Progenitor cell of endocrine pancreas (in vitro differentiated cells): ENCODE measurements around the gene PPM1H. TPM values are rescaled to one million over a fixed set of nuclear protein-coding genes. Genes with fewer than 3 reads are reported as not detected.

Source experiments
- DNase-seq: peaks from one replicate; pipeline ENCODE4 v3.0.0; 2021; ENCODE audit warnings: low spot score; ENCODE audit not compliant: unreplicated experiment
- H3K27ac Mint-ChIP-seq: 2 replicates; pipeline ENCODE4 v1.8.0; 2021; ENCODE audit warnings: mild to moderate bottlenecking, moderate library complexity, mixed read lengths
- H3K27me3 Mint-ChIP-seq: 2 replicates; pipeline ENCODE4 v1.8.0; 2021; ENCODE audit warnings: mixed read lengths
- H3K36me3 Mint-ChIP-seq: 2 replicates; pipeline ENCODE4 v1.8.0; 2022; ENCODE audit warnings: mixed read lengths; ENCODE audit not compliant: insufficient read depth
- H3K4me1 Mint-ChIP-seq: 2 replicates; pipeline ENCODE4 v1.8.0; 2021; ENCODE audit warnings: low read depth, mixed read lengths
- H3K4me3 Mint-ChIP-seq: 2 replicates; pipeline ENCODE4 v1.8.0; 2021; ENCODE audit warnings: low read depth, mild to moderate bottlenecking, moderate library complexity, mixed read lengths
- H3K9me3 Mint-ChIP-seq: 2 replicates; pipeline ENCODE4 v1.8.0; 2021; ENCODE audit warnings: low read depth, mixed read lengths
- total RNA-seq: library from RNA; stranded (reverse); gene quantifications from 2 replicates; pipeline ENCODE4 v1.2.1, GENCODE V29; 2021
- TF ChIP-seq, protein P1 (sequence below): fragments of 200-600 bp; sonication (generic); IDR thresholded peaks from one replicate; pipeline ENCODE4 v1.5.0; 2021; ENCODE audit warnings: antibody characterized with exemption, mild to moderate bottlenecking; ENCODE audit not compliant: unreplicated experiment

The PPM1H gene
- total RNA-seq, 1 donor from 2014 or later, result 25.4 TPM

DNA sequence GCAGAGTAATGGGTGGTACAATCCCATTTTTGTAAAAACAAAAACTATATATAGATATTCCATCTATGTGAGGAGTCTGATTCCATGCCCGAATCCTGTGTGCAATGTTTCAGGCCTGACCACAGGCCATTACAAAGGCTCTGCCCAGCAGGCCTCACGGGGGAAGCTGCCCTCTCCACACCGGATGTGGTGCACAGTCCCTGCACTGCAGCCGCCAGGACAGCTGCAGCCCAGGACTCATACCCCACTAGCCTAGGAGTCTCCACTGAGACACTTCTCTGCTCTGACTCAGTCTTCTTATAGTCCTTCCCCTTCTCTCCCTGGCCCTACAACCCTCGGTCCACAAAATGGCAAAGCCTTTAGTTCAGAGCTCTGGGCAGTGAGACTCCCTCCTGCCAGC is 190.4 kb downstream of the PPM1H start:
- Mint-ChIP-seq H3K27ac (no peak overlapping the region), H3K9me3 (no peaks in the 10 kb centered on the region), H3K36me3 (no peaks in the 10 kb centered on the region), H3K27me3 (no peaks in the 10 kb centered on the region), H3K4me3 (no peak overlapping the region), H3K4me1 (peaks cover 3% of the 10 kb centered on the region)
- TF ChIP-seq, protein P1, sequence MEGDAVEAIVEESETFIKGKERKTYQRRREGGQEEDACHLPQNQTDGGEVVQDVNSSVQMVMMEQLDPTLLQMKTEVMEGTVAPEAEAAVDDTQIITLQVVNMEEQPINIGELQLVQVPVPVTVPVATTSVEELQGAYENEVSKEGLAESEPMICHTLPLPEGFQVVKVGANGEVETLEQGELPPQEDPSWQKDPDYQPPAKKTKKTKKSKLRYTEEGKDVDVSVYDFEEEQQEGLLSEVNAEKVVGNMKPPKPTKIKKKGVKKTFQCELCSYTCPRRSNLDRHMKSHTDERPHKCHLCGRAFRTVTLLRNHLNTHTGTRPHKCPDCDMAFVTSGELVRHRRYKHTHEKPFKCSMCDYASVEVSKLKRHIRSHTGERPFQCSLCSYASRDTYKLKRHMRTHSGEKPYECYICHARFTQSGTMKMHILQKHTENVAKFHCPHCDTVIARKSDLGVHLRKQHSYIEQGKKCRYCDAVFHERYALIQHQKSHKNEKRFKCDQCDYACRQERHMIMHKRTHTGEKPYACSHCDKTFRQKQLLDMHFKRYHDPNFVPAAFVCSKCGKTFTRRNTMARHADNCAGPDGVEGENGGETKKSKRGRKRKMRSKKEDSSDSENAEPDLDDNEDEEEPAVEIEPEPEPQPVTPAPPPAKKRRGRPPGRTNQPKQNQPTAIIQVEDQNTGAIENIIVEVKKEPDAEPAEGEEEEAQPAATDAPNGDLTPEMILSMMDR, result no peak
- DNase-seq, result no peak

- DNase-seq, result no peak
- H3K4me1 Mint-ChIP-seq, result peaks cover 6% of the 10 kb centered on the region
Measured at GRCh38 chr12:62739266-62740015, 195.5 kb downstream of the PPM1H start.

GRCh38 chr12:62738616-62739015 is 196.3 kb downstream of the PPM1H start:
- DNase-seq, result no peak

More at GRCh38 chr12:62739266-62740015, 195.5 kb downstream of the PPM1H start:
- H3K27me3 Mint-ChIP-seq, result no peaks in the 10 kb centered on the region
- TF ChIP-seq, protein P1, result no peak
- no peak overlapping the region for H3K4me3 Mint-ChIP-seq
- H3K27ac Mint-ChIP-seq, result no peak overlapping the region
- H3K9me3 Mint-ChIP-seq, result no peaks in the 10 kb centered on the region
- peaks cover 3% of the 10 kb centered on the region for H3K36me3 Mint-ChIP-seq

GRCh38 chr12:62738105-62738504 is 196.8 kb downstream of the PPM1H start:
- Mint-ChIP-seq H3K27me3 (no peaks in the 10 kb centered on the region), H3K4me3 (no peak overlapping the region), H3K9me3 (no peaks in the 10 kb centered on the region), H3K4me1 (peaks cover 6% of the 10 kb centered on the region), H3K27ac (no peak overlapping the region), H3K36me3 (peaks cover 3% of the 10 kb centered on the region)
- TF ChIP-seq, protein P1, result no peak
- no peak for DNase-seq

More at GRCh38 chr12:62738616-62739015, 196.3 kb downstream of the PPM1H start:
- peaks cover 6% of the 10 kb centered on the region for H3K4me1 Mint-ChIP-seq
- H3K4me3 Mint-ChIP-seq, result no peak overlapping the region
- H3K9me3 Mint-ChIP-seq, result no peaks in the 10 kb centered on the region
- no peaks in the 10 kb centered on the region for H3K27me3 Mint-ChIP-seq
- H3K36me3 Mint-ChIP-seq, result peaks cover 3% of the 10 kb centered on the region
- H3K27ac Mint-ChIP-seq, result no peak overlapping the region
- TF ChIP-seq, protein P1, result no peak

DNA sequence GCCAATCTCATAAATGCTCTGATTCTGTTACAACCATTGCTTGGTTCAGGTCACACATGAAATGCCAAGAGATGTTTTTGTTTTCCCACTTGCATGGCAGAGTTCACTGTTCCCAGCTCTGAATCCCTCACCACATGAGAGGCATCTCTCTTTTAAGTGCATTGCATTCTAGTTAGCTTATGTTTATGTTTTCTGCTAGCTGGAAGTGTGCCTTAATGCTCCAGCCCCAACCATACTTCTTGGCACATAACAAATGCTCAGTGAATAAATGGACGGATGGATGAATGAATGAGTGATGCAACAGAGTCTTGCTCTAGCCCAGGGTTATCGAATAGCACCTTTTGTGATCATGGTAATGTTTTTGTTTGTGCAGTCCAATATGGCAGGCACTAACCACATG is 197.3 kb downstream of the PPM1H start:
- TF ChIP-seq, protein P1, result no peak
- peaks cover 6% of the 10 kb centered on the region for H3K4me1 Mint-ChIP-seq
- no peak overlapping the region for H3K27ac Mint-ChIP-seq

More for the DNA sequence above, 197.3 kb downstream of the PPM1H start:
- Mint-ChIP-seq H3K36me3 (peaks cover 3% of the 10 kb centered on the region), H3K4me3 (no peak overlapping the region), H3K9me3 (no peaks in the 10 kb centered on the region), H3K27me3 (no peaks in the 10 kb centered on the region)
- no peak for DNase-seq
